Activated CD4-positive, CD25-positive, alpha-beta regulatory T cell treated with anti-CD3 and anti-CD28 coated beads, Interleukin-2, amount 50 U/mL, for 72 hours (primary cell): Measurements from ENCODE around the gene DNASE1L3.
"Not testable (repeated sequence)": the region's sequence is repeated elsewhere in the genome, so short reads cannot be mapped to it uniquely, and the experiment has no call there.

Experiments used
- DNase-seq: peaks from one replicate; pipeline ENCODE4 v3.0.0; 2021

The DNASE1L3 gene

GRCh38 chr3:58235970-58236369 lies 25.2 kb upstream of the DNASE1L3 start:
- DNase-seq = no peak

DNA sequence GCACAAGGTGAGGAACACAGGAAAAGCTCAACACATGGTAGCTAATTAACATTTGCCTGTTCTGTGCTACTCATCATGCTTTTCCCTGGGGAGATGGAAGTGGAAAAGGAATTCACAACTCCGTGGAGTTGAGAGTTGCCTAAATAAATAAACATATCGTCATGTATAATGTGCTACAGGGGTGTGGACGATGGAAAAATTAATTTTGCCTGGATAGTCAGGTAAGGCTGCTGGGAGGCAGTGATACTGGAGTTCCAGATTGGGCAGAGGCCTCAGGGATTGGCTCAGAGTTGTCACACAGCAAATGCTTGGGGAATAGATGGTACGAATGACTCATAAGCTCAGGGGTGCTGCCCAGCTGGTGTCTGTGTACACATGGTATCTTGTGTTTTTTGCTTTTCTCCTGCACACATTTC lies 23.8 kb upstream of the DNASE1L3 start:
- DNase-seq = no peak

DNA sequence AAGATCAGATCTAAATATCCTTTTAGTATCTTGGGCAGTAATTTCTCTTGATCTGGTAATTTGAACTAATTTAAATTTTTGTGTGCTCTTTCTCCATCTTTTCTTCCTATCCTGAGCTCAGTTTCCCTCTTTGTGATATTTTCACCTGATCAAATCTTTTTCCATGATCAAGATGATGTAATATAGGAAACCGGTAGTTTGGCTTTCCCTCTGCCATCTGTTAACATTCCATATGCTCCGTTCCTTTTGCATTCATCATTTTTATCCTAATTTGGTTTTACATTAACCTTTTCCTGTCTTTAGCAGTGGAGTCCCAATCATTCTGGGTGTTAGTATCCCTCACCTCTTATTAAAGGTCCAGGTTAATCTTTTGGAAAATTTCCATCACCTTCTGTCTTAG lies 20.9 kb upstream of the DNASE1L3 start:
- no peak for DNase-seq

DNA sequence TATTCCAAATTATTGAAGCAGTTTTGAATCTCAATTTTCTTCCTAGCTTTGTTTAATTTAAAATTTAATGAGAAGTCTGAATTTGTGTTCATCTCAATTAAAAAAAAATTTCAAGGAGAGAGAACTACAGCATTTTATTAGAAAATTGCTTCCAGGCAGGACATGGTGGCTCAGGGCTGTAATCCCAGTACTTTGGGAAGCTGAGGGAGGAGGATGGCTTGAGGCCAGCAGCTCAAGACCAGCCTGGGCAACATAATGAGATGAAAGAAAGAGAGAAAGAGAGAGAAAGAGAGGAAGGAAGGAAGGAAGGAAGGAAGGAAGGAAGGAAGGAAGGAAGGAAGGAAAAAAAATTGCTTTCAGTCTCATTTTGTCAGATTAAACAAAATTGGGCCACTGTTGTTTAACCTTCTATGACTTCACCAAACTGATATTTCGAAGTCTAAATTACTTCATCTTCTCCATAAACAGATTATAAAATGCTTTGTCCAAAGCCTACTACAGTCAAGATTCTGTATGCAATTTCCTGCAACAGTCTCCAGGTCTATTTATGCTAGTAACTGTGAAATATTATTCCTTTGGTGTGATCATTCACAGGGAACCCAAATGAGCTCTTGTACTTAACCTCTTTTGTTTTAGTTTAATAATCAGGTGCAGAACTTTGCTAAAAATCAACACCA lies 20.2 kb upstream of the DNASE1L3 start:
- DNase-seq = no peak

DNA sequence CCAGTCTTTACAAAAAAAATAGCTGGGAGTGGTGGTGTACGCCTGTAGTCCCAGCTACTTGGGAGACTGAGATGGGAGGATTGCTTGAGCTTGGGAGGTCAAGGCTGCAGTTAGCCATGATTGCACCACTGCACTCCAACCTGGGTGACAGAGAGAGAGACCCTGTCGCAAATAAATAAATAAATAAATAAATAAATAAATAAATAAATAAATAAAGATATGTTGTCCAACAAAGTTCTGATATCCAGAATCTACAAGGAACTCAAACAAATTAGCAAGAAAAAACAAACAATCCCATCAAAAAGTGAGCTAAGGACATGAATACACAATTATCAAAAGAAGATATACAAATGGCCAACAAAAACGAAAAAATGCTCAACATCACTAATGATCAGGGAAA lies 17.2 kb upstream of the DNASE1L3 start:
- DNase-seq = not testable (repeated sequence)

- no peak for DNase-seq
Observed at GRCh38 chr3:58223855-58224254, 13.1 kb upstream of the DNASE1L3 start.

DNA sequence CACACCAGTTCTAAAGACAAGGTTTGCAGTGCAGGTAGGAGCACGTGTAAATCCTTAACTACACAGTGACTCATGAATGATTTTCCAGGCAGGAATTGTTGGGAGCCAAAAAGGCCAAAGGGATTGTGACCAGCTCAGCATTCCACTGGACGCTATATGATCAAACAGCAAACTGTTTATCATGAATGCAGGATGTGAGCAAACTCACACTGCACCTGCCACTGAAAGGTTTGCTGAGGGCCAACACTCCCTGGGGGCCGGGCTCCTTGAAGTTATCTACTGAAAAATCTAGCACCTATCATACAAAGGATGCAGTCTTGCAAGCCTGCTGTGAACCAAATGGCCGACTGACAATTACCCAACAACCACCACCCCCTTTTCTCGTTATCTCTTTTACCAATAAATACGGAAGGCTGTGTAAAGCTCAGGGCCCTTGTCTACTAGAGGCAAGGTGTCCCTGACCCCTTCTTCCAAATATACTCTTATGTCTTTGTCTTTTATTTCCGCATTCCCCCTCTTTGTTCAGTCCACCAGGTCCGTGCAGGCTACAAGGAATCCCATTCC lies 11.5 kb upstream of the DNASE1L3 start:
- no peak for DNase-seq

GRCh38 chr3:58218904-58219303 lies 8.1 kb upstream of the DNASE1L3 start:
- no peak for DNase-seq

GRCh38 chr3:58217209-58217811 lies 6.5 kb upstream of the DNASE1L3 start:
- DNase-seq = peak; percentile 49

- DNase-seq = no peak
Observed at GRCh38 chr3:58216496-58217195, 5.9 kb upstream of the DNASE1L3 start.

- no peak for DNase-seq
Observed at GRCh38 chr3:58215317-58216025, 4.7 kb upstream of the DNASE1L3 start.

DNA sequence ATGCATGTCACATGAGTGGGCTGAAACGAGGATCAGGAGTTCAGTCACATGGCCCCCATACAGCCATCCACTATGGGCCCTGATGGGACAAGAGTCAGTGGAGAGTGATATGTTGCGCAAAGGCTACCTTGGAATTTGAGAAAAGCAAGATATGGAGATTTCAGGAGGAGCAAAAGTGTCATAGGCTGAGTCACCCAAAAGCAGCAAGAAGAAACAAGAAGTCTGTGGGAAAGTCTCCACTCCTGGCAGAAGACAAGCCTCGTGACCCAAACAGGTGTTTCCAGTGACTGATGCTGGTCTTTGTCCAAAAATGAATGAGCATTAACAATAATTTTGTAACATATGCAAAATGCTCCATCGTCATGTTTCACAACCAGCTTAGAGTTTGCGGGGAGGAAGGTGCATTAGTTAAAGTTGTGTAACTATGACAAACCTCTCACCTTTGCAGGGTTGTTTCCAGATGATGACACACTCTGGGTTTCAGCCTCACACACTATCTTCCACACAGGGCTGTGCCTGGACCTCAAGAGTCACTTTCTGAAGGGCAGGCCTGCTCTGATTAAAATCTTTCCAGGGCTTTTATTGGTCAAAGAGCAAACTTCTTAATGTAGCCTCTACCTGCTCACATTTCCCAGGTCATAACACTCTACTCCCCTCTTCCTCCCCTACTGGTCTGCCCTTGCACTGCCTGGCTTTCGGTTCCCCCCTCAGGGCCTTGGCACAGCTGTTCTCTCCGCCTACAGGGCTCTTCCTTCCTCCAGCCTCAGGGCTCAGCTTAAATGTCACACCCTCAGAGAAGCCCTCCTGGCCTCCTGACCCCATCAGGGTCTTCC lies 3.9 kb upstream of the DNASE1L3 start:
- DNase-seq = peak; percentile 35

DNA sequence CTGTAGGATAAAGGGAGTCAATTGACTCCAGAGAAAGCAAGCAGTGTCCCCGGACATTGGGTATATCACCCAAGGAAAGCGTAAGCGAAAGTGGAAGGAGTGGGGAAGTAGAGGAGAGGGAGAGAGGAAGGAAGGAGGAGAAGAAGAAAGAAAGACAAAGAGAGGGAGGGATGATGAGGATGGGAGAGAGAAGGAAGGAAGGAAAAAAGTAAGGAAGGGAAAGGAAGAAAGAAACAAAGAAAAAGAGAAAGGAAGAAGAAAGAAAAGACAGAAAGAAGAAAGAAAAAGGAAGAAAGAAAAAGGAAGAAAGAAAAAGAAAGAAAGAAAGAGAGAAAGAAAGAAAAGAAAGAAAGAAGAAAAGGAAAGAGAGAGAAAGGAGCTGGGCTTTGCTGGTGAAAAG lies 839 bp downstream of the DNASE1L3 start:
- DNase-seq = no peak

DNA sequence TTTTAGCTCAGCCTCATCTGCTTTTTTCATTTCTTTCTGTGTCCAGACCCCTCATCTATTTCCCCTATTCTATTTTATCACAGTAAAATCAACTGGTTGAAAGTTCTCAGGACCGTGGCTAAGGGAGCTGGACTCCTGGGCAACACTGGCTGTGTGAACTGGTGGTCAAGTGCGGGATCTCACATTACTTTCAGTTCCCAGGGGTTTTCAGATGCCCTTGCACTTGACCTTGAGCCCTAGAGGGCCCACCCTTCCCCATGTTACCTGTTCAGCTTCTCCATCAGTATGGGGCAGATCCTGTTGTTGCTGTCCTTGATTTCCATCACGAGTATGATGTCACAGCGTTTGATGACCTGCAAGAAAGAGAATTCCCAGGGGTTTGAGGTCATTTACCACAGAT lies 2.8 kb downstream of the DNASE1L3 start:
- no peak for DNase-seq

DNA sequence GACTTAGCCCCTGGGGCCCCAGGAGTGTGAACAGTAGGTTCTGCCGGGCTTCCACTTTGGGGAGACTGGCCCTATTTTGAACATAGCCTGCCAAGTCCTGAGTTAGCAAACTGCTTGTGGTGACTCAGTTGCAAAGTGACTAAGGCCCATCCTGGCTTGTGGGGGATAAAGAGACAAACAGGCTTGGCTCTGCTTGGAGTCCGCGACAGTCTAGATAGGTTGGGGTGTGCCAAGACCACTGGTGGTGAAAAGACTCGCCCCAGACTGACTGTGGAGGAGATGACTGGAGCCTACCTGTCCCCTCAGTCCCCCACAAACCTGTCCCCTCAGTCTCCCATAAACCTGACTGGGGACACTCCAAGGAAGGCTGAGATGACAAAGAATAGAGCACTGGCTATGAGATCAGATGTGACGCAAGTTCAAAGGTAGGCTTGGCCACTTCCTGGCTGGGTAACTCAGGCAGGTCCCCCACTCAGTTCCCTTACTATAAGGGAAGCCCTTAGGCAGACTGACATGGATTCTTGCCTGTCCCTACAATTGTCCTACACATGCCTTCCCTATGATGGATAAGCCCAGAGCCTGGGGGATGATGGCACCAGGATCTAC lies 4.3 kb downstream of the DNASE1L3 start:
- DNase-seq = peak; percentile 36

DNA sequence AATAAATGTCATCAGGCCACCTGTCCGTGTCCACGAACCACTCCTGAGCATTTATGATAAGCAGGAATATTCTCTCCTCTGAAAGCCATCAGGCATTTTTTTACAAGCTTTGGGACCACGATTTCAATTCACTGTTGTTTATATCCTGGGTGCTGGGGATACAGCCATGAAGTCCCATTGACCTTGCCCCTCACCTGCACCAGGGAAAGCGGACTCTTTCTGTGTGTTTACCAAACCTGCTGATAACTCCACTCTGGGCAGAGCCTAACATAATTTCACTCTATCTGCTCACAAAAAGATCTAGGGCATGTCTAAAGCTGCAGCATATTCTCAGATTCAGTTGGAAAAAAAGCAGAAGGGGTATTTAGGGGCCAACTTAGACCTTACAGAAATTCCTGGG lies 4.8 kb downstream of the DNASE1L3 start:
- DNase-seq = no peak

DNA sequence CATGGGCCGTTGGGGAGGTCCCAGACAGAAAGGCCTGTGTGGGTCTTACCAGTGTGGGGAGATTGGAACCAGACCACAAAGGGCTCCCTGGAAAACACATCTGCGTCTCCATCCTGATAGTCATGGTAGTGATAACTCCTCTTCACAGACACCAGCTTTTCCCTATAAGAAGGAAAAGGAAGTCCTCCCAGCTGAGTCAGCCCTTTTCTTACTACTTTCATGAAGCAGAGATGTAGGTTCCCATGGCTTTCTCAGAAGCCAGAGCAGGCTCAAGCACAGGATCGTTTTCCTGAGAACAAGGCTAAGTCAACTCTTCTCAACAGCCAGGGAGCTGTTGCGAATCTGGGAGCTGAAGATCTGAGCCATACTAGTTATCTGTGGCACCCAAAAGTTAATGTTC lies 6.1 kb downstream of the DNASE1L3 start:
- DNase-seq = no peak

GRCh38 chr3:58203541-58203940 lies 7.2 kb downstream of the DNASE1L3 start:
- DNase-seq = no peak

- DNase-seq = no peak
Observed at GRCh38 chr3:58202917-58203360, 7.8 kb downstream of the DNASE1L3 start.

DNA sequence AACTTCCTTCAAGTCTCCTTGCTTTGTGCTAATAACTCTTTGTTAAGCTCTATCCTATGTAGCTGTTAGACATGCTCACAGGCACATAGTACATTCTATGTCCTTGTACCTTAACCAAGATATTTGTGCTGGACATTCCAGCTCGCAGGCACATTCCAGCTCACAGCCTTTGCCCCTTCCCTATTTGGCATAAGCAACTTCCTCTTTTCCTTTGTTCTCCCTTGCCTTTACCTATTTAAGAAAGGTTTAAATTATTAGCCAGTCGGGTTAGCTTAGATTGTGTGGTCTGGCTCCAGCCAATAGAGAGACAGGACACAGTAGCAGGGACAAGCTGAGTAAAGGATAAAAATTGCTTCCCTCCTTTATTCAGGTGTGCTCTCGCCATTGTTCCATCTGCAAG lies 9.3 kb downstream of the DNASE1L3 start:
- DNase-seq = not testable (repeated sequence)

- no peak for DNase-seq
Observed at GRCh38 chr3:58200846-58201355, 9.9 kb downstream of the DNASE1L3 start.
